HepG2 (cell line): ENCODE results near the gene PRKG1. TPM values are rescaled to one million over a fixed set of nuclear protein-coding genes. Genes with fewer than 3 reads are reported as not detected.

Experiments
- ARNTL ChIP-seq: sonication (generic); formaldehyde crosslinking; IDR thresholded peaks from 2 replicates; pipeline ENCODE4 v1.4.0; 2020; ENCODE audit warnings: mild to moderate bottlenecking, missing genetic modification reagents
- FIP1L1 ChIP-seq: fragments of 200-400 bp; formaldehyde crosslinking; IDR thresholded peaks from 2 replicates; pipeline ENCODE4 v1.6.1; 2018; ENCODE audit warnings: low read depth, mild to moderate bottlenecking, low read length, moderate library complexity, borderline replicate concordance; ENCODE audit not compliant: insufficient read depth
- HNRNPLL ChIP-seq: fragments of 200-400 bp; formaldehyde crosslinking; IDR thresholded peaks from 2 replicates; pipeline ENCODE4 v1.6.1; 2017; ENCODE audit warnings: mild to moderate bottlenecking, low read depth, low read length; ENCODE audit not compliant: poor library complexity, severe bottlenecking
- JARID2 ChIP-seq: sonication (generic); formaldehyde crosslinking; IDR thresholded peaks from 2 replicates; pipeline ENCODE4 v1.8.1; 2023; ENCODE audit warnings: missing genetic modification reagents, inconsistent platforms; ENCODE audit not compliant: insufficient replicate concordance
- KDM1A ChIP-seq: IDR thresholded peaks from 2 replicates; pipeline ENCODE4 v1.6.1; 2016; ENCODE audit warnings: missing compliant biosample characterization
- NPAS2 ChIP-seq: sonication (generic); formaldehyde crosslinking; IDR thresholded peaks from 2 replicates; pipeline ENCODE4 v1.8.0; 2022; ENCODE audit warnings: mild to moderate bottlenecking, missing genetic modification reagents, borderline replicate concordance
- PAWR ChIP-seq: sonication (generic); formaldehyde crosslinking; IDR thresholded peaks from 2 replicates; pipeline ENCODE4 v1.4.0; 2020; ENCODE audit warnings: missing genetic modification reagents, mild to moderate bottlenecking, borderline replicate concordance
- POGZ ChIP-seq: sonication (generic); formaldehyde crosslinking; IDR thresholded peaks from 2 replicates; pipeline ENCODE4 v1.4.0; 2020; ENCODE audit warnings: mild to moderate bottlenecking, missing genetic modification reagents
- RBM22 ChIP-seq: fragments of 200-400 bp; formaldehyde crosslinking; optimal IDR thresholded peaks from 2 replicates; pipeline ENCODE3; 2017; ENCODE audit warnings: mild to moderate bottlenecking, low read length, moderate library complexity
- REL ChIP-seq: sonication (generic); formaldehyde crosslinking; conservative IDR thresholded peaks from 2 replicates; pipeline ENCODE4 v1.8.0; 2022; ENCODE audit warnings: mild to moderate bottlenecking, missing genetic modification reagents, moderate library complexity
- TCF12 ChIP-seq, 2 experiments: fragments of 450-650 bp in 1 of 2; sonication (generic) in 1 of 2; formaldehyde crosslinking in 1 of 2; IDR thresholded peaks; 2 replicates each; pipeline versions ENCODE4 v1.6.1 to v1.8.0; 2017 to 2022; ENCODE audit warnings: antibody characterized with exemption in 1 of 2, mild to moderate bottlenecking in 1 of 2, missing genetic modification reagents in 1 of 2, moderate library complexity in 1 of 2
- ZNF10 ChIP-seq: sonication (generic); formaldehyde crosslinking; IDR thresholded peaks from 2 replicates; pipeline ENCODE4 v1.4.0; 2020; ENCODE audit warnings: mild to moderate bottlenecking, low read depth, missing genetic modification reagents, borderline replicate concordance
- ZNF264 ChIP-seq: sonication (generic); formaldehyde crosslinking; IDR thresholded peaks from 2 replicates; pipeline ENCODE4 v1.4.0; 2020; ENCODE audit warnings: missing genetic modification reagents
- ZNF446 ChIP-seq: sonication (generic); formaldehyde crosslinking; IDR thresholded peaks from 2 replicates; pipeline ENCODE4 v1.5.0; 2020; ENCODE audit warnings: mild to moderate bottlenecking, missing genetic modification reagents
- ZNF563 ChIP-seq: sonication (generic); formaldehyde crosslinking; IDR thresholded peaks from 2 replicates; pipeline ENCODE4 v1.8.0; 2022; ENCODE audit warnings: mild to moderate bottlenecking, moderate library complexity, missing genetic modification reagents
- polyA plus RNA-seq, 8 experiments: library from polyadenylated mRNA; depleted of rRNA in 3 of 8; stranded (reverse) in 7 of 8; unstranded in 1 of 8; fragments of >200 nt; fragmentation: Illumina TruSeq in 4 of 8; extraction: Trizol in 4 of 8; gene quantifications; 2 replicates each; pipeline versions ENCODE4 v1.2.1 to v1.2.3, GENCODE V29; 2011 to 2016; ENCODE audit warnings: low read depth in 4 of 8, missing spikeins in 1 of 8, mixed read lengths in 1 of 8; ENCODE audit not compliant: insufficient read depth in 1 of 8
- total RNA-seq, 5 experiments: library from RNA; depleted of rRNA; stranded (reverse); fragments of >200 nt; fragmentation: Illumina TruSeq; extraction: Trizol; gene quantifications; 2 replicates each; pipeline ENCODE4 v1.2.3, GENCODE V29; 2016; ENCODE audit warnings: low read depth in 1 of 5
- TF ChIP-seq, protein P1 (sequence below): sonication (generic); formaldehyde crosslinking; IDR thresholded peaks from 2 replicates; pipeline ENCODE4 v1.8.1; 2022; ENCODE audit warnings: low read depth, mild to moderate bottlenecking, missing genetic modification reagents
- TF ChIP-seq, protein P2 (sequence below): sonication (generic); formaldehyde crosslinking; IDR thresholded peaks from 2 replicates; pipeline ENCODE4 v1.4.0; 2020; ENCODE audit warnings: missing genetic modification reagents
- TF ChIP-seq, protein P3 (sequence below): IDR thresholded peaks from 2 replicates; pipeline ENCODE4 v1.6.1; 2016; ENCODE audit warnings: low read depth
- TF ChIP-seq, protein P4 (sequence below): sonication (generic); formaldehyde crosslinking; IDR thresholded peaks from 2 replicates; pipeline ENCODE4 v1.5.1; 2020; ENCODE audit warnings: mild to moderate bottlenecking, missing genetic modification reagents, moderate library complexity

Gene PRKG1
- total and polyA plus RNA-seq, 2 of the 13 experiments (the other 11 are each of a cell fraction or from before 2014, with no cell fraction given), result 0.01 TPM; not detected in 1

DNA sequence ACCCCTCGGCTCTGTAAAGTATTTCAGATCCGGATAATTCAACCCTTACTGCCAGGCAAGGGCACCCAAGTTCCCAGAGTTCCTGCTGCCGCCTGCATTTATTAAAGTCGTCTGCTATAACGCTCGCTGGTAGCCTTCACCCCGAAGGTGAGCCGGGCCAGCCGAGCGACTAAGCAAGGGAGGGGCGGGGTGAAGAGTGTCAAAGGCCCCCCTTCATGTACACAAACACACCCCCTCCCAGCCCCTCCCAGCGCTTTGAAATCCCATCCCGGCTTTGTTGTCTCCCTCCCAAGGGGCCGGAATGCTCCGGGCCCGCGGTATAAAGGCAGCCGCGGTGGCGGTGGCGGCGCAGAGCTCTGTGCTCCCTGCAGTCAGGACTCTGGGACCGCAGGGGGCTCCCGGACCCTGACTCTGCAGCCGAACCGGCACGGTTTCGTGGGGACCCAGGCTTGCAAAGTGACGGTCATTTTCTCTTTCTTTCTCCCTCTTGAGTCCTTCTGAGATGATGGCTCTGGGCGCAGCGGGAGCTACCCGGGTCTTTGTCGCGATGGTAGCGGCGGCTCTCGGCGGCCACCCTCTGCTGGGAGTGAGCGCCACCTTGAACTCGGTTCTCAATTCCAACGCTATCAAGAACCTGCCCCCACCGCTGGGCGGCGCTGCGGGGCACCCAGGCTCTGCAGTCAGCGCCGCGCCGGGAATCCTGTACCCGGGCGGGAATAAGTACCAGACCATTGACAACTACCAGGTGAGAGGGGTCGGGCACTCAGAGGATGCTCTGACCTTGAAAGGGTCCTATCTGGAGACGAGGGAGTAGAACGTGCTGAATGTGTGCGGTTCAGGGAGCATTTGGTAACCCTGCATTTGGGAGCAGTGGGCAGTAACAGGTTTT is 1239.9 kb downstream of the PRKG1 start, which contains the start of gene DKK1 (continued):
- TF ChIP-seq REL (0 out of 2 replicates have a peak, but pooled peaks have one; percentile 24), PAWR (CRISPR knock-in tag) (no peak), NPAS2 (CRISPR knock-in tag) (0 out of 2 replicates have a peak, but pooled peaks have one; percentile 79), ZNF563 (CRISPR knock-in tag) (no peak; the same call in 1 of the 2 replicates), FIP1L1 (no peak), HNRNPLL (peak; percentile 74), POGZ (CRISPR knock-in tag) (peak; percentile 84), ZNF446 (no peak), RBM22 (peak; percentile 31), ZNF264 (0 out of 2 replicates have a peak, but pooled peaks have one; percentile 53), TCF12 (IDR thresholded peaks at IDR 0.05) (no peak), TCF12 (CRISPR knock-in tag; IDR thresholded peaks at IDR 0.05) (no peak), ZNF10 (CRISPR knock-in tag) (no peak), ARNTL (CRISPR knock-in tag) (no peak), KDM1A (peak; percentile 57; the same call in 1 of the 2 replicates), JARID2 (CRISPR knock-in tag) (no peak)
- TF ChIP-seq, protein P1, sequence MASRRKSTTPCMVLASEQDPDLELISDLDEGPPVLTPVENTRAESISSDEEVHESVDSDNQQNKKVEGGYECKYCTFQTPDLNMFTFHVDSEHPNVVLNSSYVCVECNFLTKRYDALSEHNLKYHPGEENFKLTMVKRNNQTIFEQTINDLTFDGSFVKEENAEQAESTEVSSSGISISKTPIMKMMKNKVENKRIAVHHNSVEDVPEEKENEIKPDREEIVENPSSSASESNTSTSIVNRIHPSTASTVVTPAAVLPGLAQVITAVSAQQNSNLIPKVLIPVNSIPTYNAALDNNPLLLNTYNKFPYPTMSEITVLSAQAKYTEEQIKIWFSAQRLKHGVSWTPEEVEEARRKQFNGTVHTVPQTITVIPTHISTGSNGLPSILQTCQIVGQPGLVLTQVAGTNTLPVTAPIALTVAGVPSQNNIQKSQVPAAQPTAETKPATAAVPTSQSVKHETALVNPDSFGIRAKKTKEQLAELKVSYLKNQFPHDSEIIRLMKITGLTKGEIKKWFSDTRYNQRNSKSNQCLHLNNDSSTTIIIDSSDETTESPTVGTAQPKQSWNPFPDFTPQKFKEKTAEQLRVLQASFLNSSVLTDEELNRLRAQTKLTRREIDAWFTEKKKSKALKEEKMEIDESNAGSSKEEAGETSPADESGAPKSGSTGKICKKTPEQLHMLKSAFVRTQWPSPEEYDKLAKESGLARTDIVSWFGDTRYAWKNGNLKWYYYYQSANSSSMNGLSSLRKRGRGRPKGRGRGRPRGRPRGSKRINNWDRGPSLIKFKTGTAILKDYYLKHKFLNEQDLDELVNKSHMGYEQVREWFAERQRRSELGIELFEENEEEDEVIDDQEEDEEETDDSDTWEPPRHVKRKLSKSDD (CRISPR knock-in tag), result peak; percentile 18; the same call in 1 of the 2 replicates
- TF ChIP-seq, protein P2, sequence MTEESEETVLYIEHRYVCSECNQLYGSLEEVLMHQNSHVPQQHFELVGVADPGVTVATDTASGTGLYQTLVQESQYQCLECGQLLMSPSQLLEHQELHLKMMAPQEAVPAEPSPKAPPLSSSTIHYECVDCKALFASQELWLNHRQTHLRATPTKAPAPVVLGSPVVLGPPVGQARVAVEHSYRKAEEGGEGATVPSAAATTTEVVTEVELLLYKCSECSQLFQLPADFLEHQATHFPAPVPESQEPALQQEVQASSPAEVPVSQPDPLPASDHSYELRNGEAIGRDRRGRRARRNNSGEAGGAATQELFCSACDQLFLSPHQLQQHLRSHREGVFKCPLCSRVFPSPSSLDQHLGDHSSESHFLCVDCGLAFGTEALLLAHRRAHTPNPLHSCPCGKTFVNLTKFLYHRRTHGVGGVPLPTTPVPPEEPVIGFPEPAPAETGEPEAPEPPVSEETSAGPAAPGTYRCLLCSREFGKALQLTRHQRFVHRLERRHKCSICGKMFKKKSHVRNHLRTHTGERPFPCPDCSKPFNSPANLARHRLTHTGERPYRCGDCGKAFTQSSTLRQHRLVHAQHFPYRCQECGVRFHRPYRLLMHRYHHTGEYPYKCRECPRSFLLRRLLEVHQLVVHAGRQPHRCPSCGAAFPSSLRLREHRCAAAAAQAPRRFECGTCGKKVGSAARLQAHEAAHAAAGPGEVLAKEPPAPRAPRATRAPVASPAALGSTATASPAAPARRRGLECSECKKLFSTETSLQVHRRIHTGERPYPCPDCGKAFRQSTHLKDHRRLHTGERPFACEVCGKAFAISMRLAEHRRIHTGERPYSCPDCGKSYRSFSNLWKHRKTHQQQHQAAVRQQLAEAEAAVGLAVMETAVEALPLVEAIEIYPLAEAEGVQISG (CRISPR knock-in tag), result no peak; the same call in 1 of the 2 replicates
- TF ChIP-seq, protein P3, sequence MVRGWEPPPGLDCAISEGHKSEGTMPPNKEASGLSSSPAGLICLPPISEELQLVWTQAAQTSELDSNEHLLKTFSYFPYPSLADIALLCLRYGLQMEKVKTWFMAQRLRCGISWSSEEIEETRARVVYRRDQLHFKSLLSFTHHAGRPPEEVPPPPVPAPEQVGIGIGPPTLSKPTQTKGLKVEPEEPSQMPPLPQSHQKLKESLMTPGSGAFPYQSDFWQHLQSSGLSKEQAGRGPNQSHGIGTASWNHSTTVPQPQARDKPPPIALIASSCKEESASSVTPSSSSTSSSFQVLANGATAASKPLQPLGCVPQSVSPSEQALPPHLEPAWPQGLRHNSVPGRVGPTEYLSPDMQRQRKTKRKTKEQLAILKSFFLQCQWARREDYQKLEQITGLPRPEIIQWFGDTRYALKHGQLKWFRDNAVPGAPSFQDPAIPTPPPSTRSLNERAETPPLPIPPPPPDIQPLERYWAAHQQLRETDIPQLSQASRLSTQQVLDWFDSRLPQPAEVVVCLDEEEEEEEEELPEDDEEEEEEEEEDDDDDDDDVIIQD (CRISPR knock-in tag), result no peak
- TF ChIP-seq, protein P4, sequence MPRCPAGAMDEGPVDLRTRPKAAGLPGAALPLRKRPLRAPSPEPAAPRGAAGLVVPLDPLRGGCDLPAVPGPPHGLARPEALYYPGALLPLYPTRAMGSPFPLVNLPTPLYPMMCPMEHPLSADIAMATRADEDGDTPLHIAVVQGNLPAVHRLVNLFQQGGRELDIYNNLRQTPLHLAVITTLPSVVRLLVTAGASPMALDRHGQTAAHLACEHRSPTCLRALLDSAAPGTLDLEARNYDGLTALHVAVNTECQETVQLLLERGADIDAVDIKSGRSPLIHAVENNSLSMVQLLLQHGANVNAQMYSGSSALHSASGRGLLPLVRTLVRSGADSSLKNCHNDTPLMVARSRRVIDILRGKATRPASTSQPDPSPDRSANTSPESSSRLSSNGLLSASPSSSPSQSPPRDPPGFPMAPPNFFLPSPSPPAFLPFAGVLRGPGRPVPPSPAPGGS (CRISPR knock-in tag), result no peak; the same call in 1 of the 2 replicates
